D721Med (cell line): ENCODE results near the gene SUSD1.

Experiments used
- DNase-seq: peaks from one replicate; pipeline ENCODE4 v3.0.0; 2011; ENCODE audit warnings: low spot score; ENCODE audit not compliant: insufficient read length
- FAIRE-seq: peaks from 2 replicates; lab custom pipeline; 2011; peaks lifted over from hg19 to GRCh38; lab: Jason Lieb, UNC
- TF ChIP-seq, protein P1 (sequence below): IDR thresholded peaks from 2 replicates; pipeline ENCODE4 v1.5.1; 2012; ENCODE audit warnings: mild to moderate bottlenecking, control low read depth; ENCODE audit not compliant: insufficient read depth; ENCODE audit errors: missing control alignments

The SUSD1 gene

DNA sequence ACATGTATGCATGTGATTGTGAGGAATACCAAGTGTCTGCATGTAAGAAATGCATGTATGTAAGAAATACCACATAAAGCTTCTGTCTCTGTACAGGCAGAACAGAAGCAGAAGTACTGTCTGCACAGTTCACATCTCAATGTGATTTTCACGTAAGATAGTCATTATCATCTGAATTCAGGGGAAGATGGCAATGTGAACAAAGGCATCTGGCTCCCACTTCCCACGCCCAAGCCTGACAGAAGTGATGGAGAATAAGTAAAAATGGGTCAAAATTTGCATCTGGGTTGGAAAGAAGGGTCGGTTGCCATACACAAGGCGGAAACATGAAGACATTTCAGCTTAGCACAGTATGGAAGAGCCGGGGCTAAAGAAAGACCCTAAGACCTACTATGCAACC is 71.7 kb downstream of the SUSD1 start:
- DNase-seq, result no peak
- no peak for FAIRE-seq
- TF ChIP-seq, protein P1, sequence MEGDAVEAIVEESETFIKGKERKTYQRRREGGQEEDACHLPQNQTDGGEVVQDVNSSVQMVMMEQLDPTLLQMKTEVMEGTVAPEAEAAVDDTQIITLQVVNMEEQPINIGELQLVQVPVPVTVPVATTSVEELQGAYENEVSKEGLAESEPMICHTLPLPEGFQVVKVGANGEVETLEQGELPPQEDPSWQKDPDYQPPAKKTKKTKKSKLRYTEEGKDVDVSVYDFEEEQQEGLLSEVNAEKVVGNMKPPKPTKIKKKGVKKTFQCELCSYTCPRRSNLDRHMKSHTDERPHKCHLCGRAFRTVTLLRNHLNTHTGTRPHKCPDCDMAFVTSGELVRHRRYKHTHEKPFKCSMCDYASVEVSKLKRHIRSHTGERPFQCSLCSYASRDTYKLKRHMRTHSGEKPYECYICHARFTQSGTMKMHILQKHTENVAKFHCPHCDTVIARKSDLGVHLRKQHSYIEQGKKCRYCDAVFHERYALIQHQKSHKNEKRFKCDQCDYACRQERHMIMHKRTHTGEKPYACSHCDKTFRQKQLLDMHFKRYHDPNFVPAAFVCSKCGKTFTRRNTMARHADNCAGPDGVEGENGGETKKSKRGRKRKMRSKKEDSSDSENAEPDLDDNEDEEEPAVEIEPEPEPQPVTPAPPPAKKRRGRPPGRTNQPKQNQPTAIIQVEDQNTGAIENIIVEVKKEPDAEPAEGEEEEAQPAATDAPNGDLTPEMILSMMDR, result no peak

DNA sequence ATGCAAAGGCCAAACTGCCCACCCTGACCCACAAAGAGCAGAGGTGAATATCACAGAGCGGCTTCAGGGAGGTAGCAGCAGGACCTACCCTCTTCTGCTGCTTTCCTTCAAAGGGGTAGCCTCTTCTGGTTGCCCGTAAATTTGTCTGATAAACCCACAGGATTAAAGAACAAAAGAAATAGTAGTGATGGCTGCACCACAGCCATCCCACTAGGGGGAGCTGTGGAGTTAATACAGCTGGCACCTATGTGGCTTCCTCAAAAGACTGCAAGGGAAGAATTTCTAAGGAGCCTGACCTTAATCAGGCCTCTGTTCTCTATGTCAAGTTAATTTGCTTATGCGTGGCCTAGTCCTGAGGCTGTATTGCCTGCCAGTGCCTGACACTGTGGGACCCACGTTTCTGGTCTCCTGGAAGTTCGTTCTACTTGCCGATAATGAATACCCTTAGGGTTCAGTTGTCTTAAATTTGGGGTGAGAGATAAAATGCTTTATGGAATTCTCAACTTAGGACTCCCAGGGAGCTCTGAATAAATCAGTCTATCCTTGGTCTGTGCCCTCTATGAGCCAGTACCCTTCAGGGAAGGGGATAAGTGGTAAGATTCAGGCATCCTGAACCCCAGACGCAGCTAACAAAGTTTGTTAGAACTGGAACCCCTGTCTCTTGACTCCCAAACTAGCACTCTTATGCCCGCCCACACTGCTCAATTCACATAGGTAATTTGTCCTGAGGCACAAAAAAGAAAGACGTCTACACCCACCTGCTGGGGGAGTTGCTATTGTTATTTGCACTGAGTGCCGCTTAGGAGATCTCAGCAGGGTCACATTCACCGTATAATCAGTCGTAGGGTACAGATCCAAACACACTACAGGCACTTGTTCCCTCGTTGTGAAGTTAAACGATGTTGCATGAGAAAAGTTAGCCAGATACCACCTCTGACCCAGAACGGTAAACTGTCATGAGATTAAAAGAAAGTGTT is 77.1 kb downstream of the SUSD1 start:
- TF ChIP-seq, protein P1, result peak; percentile 92
- FAIRE-seq (no peak), DNase-seq (peak; percentile 52)

DNA sequence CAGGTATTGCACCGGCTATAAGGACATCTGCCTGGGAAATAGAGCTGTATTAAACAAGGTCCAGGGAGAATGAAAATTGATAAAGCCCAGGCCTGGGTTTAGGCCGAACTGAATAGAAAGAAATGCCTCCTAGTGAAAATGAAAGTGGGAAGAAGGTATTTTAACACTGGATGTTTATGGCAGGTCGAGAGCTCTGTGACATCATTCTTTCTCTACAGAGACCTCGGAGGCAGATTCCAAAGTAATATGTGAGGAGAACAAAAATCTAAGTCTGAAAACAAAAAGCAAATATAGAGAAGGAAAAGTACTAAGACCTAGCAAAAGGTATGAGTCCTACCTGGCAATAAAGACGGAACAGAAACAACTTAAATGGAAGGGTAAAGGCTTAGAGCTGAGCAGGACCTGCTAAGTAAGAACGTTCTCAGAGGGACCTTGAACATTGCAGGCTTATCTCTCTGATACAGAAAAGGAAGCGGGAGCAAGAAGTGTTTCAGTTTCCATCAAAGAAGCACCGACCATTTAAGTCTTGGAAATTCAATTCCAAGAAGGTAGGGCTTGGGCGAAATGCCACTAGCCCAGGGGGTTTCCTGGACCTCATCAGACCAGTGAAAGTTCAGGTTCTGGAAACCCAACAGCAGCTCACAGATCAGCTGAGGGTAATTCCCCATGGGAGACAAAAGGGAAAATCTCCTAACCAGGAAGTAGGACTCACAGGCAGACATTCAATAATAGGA is 80.0 kb downstream of the SUSD1 start:
- TF ChIP-seq, protein P1, result no peak
- no peak for DNase-seq
- FAIRE-seq, result no peak

DNA sequence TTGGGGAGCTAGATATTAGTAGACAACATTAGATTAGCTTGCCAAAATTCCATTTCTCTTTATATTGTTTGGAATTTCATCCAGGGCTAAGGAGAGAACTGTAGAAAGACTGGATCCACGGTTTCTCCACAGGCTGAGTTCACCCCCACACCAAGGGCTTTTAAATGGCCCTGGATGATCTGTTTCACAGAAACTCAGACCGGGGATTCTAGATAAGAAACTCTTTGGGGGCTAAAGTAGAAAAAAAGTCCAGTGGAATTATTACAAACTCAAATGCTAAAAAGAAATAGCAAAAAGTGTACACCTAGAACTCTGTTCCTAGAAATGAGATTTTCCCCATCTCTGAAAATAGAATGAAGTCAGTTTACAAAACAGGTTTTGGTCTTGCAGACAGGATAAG is 80.9 kb downstream of the SUSD1 start:
- FAIRE-seq (no peak), DNase-seq (no peak)
- TF ChIP-seq, protein P1, result no peak

DNA sequence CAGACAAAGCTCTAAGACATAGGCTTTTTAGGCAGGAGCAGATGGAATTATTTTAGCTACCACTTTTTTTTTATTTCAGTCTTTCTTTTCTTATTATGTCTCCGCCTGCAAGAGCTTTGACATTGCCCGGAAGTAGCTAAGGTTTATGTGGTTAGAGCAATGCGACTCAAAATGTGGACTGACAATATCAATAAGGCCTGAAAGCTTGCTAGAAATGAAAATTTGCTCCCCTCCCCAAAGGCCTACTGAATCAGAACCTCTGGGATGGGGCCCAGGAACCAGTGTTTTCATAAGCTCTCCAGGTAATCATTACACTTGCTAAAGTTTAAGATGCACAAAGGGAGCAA is 81.3 kb downstream of the SUSD1 start:
- TF ChIP-seq, protein P1, result no peak
- DNase-seq (no peak), FAIRE-seq (no peak)

DNA sequence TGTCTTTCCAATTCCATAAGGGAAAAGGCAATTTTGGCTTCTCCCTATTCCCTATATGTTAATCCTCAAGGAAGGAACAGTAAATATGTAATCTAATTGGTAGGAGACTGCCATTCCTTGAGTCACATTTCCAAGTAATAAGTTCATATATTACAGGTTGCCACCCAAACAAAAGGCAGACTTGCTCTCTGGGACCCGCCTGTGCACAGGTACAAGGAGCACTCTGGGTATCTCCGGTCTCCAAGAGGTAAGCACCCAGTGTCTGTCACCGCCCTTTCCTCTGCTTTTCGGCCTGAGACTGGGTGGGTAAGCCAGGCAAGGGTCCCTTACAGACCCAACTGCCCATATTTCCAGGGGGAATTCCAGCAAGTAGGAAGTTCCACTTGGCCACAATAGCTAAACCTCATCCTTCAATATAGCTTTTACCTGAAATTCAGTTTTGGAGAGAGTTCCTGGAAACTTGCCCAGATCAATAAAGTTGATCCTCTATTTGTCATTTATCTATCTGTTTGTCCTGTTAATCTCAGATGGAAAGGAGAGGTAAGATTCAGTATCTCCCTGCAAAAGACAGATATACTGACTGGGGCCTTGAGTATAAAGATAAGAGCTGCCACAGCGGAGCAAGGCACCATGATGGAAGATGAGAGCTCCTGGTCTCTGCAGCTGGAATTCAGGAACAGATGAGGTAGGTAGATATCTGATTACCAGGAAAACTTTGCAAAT is 81.8 kb downstream of the SUSD1 start:
- FAIRE-seq (no peak), DNase-seq (no peak)
- TF ChIP-seq, protein P1, result no peak
